Measurements from ENCODE around the gene NPTXR.

GRCh38 chr22:38811241-38811640 is 32.6 kb downstream of the NPTXR start:
- TF ChIP-seq CTCF (IDR thresholded peaks at IDR 0.05) = no peak
- TF ChIP-seq POLR2A (IDR thresholded peaks at IDR 0.05) = no peak

Measured in thyroid gland (tissue), 4 donors.